Measurements from ENCODE around the gene GIMAP4.

DNA sequence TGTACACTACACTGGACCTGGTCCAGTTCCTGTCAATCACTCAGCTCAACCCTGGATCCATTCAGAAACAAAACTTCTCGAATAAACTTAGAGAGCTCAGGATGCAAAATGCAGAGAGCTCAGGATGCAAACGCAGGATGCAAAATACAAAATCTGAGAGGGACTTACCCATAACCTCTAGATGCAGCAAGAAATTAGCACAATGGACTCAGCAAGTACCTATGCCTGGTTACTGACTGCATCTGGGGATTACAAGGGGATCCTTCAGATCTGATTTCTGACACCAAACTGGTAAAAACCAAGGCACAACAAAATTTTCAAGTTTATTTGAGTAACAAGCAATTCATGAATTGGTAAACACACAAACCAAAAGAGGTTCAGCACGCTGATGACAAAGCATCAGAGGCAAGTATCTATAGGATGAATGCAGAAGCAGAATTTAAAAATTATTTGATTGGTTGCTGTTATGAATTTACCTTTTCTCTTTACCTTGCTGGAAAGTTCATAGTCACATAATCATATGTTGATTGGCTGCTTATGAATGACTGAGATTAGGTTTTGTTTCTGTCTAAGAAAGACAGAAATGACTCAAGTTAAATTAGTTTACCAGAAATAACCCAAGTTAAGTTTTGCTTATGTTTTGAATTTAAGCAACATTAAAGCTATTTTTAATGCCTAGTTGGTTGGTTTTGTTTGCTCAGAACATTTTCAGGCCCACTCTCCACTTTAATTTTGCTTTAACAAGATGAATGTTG is 53.6 kb downstream of the GIMAP4 start:
- TF ChIP-seq, protein P1, sequence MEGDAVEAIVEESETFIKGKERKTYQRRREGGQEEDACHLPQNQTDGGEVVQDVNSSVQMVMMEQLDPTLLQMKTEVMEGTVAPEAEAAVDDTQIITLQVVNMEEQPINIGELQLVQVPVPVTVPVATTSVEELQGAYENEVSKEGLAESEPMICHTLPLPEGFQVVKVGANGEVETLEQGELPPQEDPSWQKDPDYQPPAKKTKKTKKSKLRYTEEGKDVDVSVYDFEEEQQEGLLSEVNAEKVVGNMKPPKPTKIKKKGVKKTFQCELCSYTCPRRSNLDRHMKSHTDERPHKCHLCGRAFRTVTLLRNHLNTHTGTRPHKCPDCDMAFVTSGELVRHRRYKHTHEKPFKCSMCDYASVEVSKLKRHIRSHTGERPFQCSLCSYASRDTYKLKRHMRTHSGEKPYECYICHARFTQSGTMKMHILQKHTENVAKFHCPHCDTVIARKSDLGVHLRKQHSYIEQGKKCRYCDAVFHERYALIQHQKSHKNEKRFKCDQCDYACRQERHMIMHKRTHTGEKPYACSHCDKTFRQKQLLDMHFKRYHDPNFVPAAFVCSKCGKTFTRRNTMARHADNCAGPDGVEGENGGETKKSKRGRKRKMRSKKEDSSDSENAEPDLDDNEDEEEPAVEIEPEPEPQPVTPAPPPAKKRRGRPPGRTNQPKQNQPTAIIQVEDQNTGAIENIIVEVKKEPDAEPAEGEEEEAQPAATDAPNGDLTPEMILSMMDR (IDR thresholded peaks at IDR 0.05; ENCODE audit: insufficient read depth, low read depth, low read length), result no peak
- TF ChIP-seq EZH2 (IDR thresholded peaks at IDR 0.05; ENCODE audit: insufficient read depth, low read length), result no peak
